IMR-90 (cell line): ENCODE data around the gene LRRC18. TPM values are rescaled to one million over a fixed set of nuclear protein-coding genes. Genes with fewer than 3 reads are reported as not detected.

Source experiments
- ATAC-seq: fragments of 200-7000 bp; cut with Tn5 transposase; 2 replicates; pipeline ENCODE4 v1.9.1; 2020; ENCODE audit warnings: low read depth, mild to moderate bottlenecking, moderate library complexity
- BruUV-seq: library from RNA; stranded (reverse); fragments of 400-500 nt; replicated peaks from 2 replicates; lab custom pipeline; 2021; lab: Mats Ljungman, UMichigan
- CTCF ChIA-PET: fragments of 300-600 bp; formaldehyde crosslinking; extraction: SDS; loops from one replicate; lab custom pipeline; 2021; ENCODE audit warnings: antibody characterized with exemption; lab: Yijun Ruan, JAX
- POLR2A ChIA-PET: fragments of 300-600 bp; sonication (Branson Sonifier 250); formaldehyde crosslinking; loops from one replicate; lab custom pipeline; 2022; ENCODE audit warnings: antibody characterized with exemption; ENCODE audit not compliant: unreplicated experiment; lab: Charles Lee
- DNase-seq: peaks from one replicate; pipeline ENCODE4 v3.0.0; 2013
- H2AFZ ChIP-seq: replicated peaks from 2 replicates; pipeline ENCODE3; 2013; ENCODE audit warnings: low read length, mild to moderate bottlenecking; ENCODE audit not compliant: poor library complexity
- H2AK5ac ChIP-seq: 2 replicates; pipeline ENCODE4 v1.6.1; 2013; ENCODE audit warnings: low read depth, low read length, inconsistent platforms
- H2AK9ac ChIP-seq: replicated peaks from 2 replicates; pipeline ENCODE3; 2013; ENCODE audit warnings: mild to moderate bottlenecking, low read depth, low read length, moderate library complexity; ENCODE audit not compliant: poor library complexity
- H2BK120ac ChIP-seq: 2 replicates; pipeline ENCODE4 v1.6.1; 2013; ENCODE audit warnings: low read depth, low read length, inconsistent platforms
- H2BK15ac ChIP-seq: 3 replicates; pipeline ENCODE4 v1.6.1; 2013; ENCODE audit warnings: low read depth, low read length, inconsistent platforms
- H2BK20ac ChIP-seq: 2 replicates; pipeline ENCODE4 v1.6.1; 2013; ENCODE audit warnings: low read depth, mild to moderate bottlenecking, inconsistent platforms, low read length, moderate library complexity
- H2BK5ac ChIP-seq: 2 replicates; pipeline ENCODE4 v1.6.1; 2013; ENCODE audit warnings: mild to moderate bottlenecking, low read depth, low read length, inconsistent platforms; ENCODE audit not compliant: poor library complexity, severe bottlenecking
- H3K14ac ChIP-seq: replicated peaks from 2 replicates; pipeline ENCODE4 v1.6.1; 2013; ENCODE audit warnings: low read depth, low read length, inconsistent platforms
- H3K18ac ChIP-seq: 2 replicates; pipeline ENCODE4 v1.6.1; 2013; ENCODE audit warnings: low read depth, low read length, control low read depth
- H3K23ac ChIP-seq: 2 replicates; pipeline ENCODE4 v1.6.1; 2013; ENCODE audit warnings: low read depth, low read length, inconsistent platforms
- H3K27ac ChIP-seq: 2 replicates; pipeline ENCODE4 v1.5.1; 2013; ENCODE audit warnings: mild to moderate bottlenecking, control low read depth, low read length; ENCODE audit not compliant: insufficient read depth
- H3K27me3 ChIP-seq: 2 replicates; pipeline ENCODE4 v1.6.1; 2013; ENCODE audit warnings: low read length; ENCODE audit not compliant: control insufficient read depth, insufficient read depth
- H3K36me3 ChIP-seq: 2 replicates; pipeline ENCODE4 v1.6.1; 2013; ENCODE audit warnings: low read length, mixed read lengths; ENCODE audit not compliant: control insufficient read depth, insufficient read depth
- H3K4ac ChIP-seq: 2 replicates; pipeline ENCODE4 v1.6.1; 2013; ENCODE audit warnings: low read depth, low read length, inconsistent platforms
- H3K4me1 ChIP-seq: 2 replicates; pipeline ENCODE4 v1.6.1; 2013; ENCODE audit warnings: low read length, mixed read lengths; ENCODE audit not compliant: control insufficient read depth, insufficient read depth
- H3K4me2 ChIP-seq: 2 replicates; pipeline ENCODE4 v1.6.1; 2013; ENCODE audit warnings: low read depth, mild to moderate bottlenecking, control low read depth, low read length, moderate library complexity
- H3K4me3 ChIP-seq: 2 replicates; pipeline ENCODE4 v1.5.1; 2013; ENCODE audit warnings: low read depth, mild to moderate bottlenecking, control low read depth, low read length, moderate library complexity; ENCODE audit not compliant: insufficient read depth
- H3K56ac ChIP-seq: 2 replicates; pipeline ENCODE4 v1.6.1; 2013; ENCODE audit warnings: low read length, inconsistent platforms; ENCODE audit not compliant: insufficient read depth; ENCODE audit errors: extremely low read depth
- H3K79me1 ChIP-seq, 2 experiments: 2 replicates each; pipeline ENCODE4 v1.6.1; 2013; ENCODE audit warnings: low read length in 2 of 2, inconsistent platforms in 1 of 2, low read depth in 1 of 2
- H3K9ac ChIP-seq: 2 replicates; pipeline ENCODE4 v1.6.1; 2013; ENCODE audit warnings: low read depth, low read length, control low read depth
- H3K9me1 ChIP-seq: 2 replicates; pipeline ENCODE4 v1.6.1; 2013; ENCODE audit warnings: low read length, inconsistent platforms; ENCODE audit not compliant: insufficient read depth
- H3K9me3 ChIP-seq: 2 replicates; pipeline ENCODE4 v1.6.1; 2013; ENCODE audit warnings: low read length; ENCODE audit not compliant: control insufficient read depth, insufficient read depth
- H4K20me1 ChIP-seq: 2 replicates; pipeline ENCODE4 v1.6.1; 2013; ENCODE audit warnings: low read length, inconsistent platforms; ENCODE audit not compliant: insufficient read depth
- H4K5ac ChIP-seq: 2 replicates; pipeline ENCODE4 v1.6.1; 2013; ENCODE audit warnings: mild to moderate bottlenecking, low read depth, low read length, control low read depth
- H4K8ac ChIP-seq, 2 experiments: 2 replicates each; pipeline ENCODE4 v1.6.1; 2013; ENCODE audit warnings: low read depth in 2 of 2, low read length in 2 of 2, control low read depth in 1 of 2, inconsistent platforms in 1 of 2
- H4K91ac ChIP-seq: 2 replicates; pipeline ENCODE4 v1.6.1; 2013; ENCODE audit warnings: low read depth, low read length, inconsistent platforms; ENCODE audit not compliant: insufficient read depth
- BHLHE40 ChIP-seq: fragments of 150-350 bp; IDR thresholded peaks from 2 replicates; pipeline ENCODE4 v1.6.1; 2016; ENCODE audit warnings: mild to moderate bottlenecking, low read depth, low read length
- CEBPB ChIP-seq: IDR thresholded peaks from 2 replicates; pipeline ENCODE4 v1.6.1; 2012; ENCODE audit warnings: low read depth, low read length, improper control_type of control experiment
- CHD1 ChIP-seq: IDR thresholded peaks from 2 replicates; pipeline ENCODE4 v1.6.1; 2012; ENCODE audit warnings: low read depth, low read length, improper control_type of control experiment
- FOS ChIP-seq: fragments of 150-350 bp; IDR thresholded peaks from 2 replicates; pipeline ENCODE4 v1.6.1; 2016; ENCODE audit warnings: low read depth, low read length
- MAFK ChIP-seq: IDR thresholded peaks from 2 replicates; pipeline ENCODE4 v1.6.1; 2012; ENCODE audit warnings: low read depth, low read length, improper control_type of control experiment
- MAZ ChIP-seq: IDR thresholded peaks from 2 replicates; pipeline ENCODE4 v1.6.1; 2012; ENCODE audit warnings: low read depth, mild to moderate bottlenecking, low read length, improper control_type of control experiment, moderate library complexity, borderline replicate concordance
- MXI1 ChIP-seq: IDR thresholded peaks from 2 replicates; pipeline ENCODE4 v1.6.1; 2012; ENCODE audit warnings: low read depth, mild to moderate bottlenecking, low read length, moderate library complexity, borderline replicate concordance
- NFE2L2 ChIP-seq: fragments of 150-350 bp; IDR thresholded peaks from 2 replicates; pipeline ENCODE4 v1.6.1; 2016; ENCODE audit warnings: low read depth, mild to moderate bottlenecking, low read length
- POLR2A ChIP-seq: IDR thresholded peaks from 2 replicates; pipeline ENCODE4 v1.6.1; 2012; ENCODE audit warnings: mild to moderate bottlenecking, low read depth, low read length
- RAD21 ChIP-seq: IDR thresholded peaks from 2 replicates; pipeline ENCODE4 v1.6.1; 2012; ENCODE audit warnings: low read length, improper control_type of control experiment
- RCOR1 ChIP-seq: IDR thresholded peaks from 2 replicates; pipeline ENCODE4 v1.6.1; 2012; ENCODE audit warnings: mild to moderate bottlenecking, low read length, improper control_type of control experiment; ENCODE audit not compliant: insufficient replicate concordance
- RFX5 ChIP-seq: IDR thresholded peaks from 2 replicates; pipeline ENCODE4 v1.8.0; 2012; ENCODE audit warnings: low read depth, mild to moderate bottlenecking, low read length, moderate library complexity
- SMC3 ChIP-seq: fragments of 150-350 bp; IDR thresholded peaks from 2 replicates; pipeline ENCODE4 v1.6.1; 2016; ENCODE audit warnings: low read depth, mild to moderate bottlenecking, antibody characterized with exemption, low read length, moderate library complexity
- WGBS, 2 experiments: methylation state at CpG; one replicate each; pipeline versions ENCODE4 v1.1.5 to v1.1.7; 2013; ENCODE audit warnings: missing lambda C conversion rate in 2 of 2; ENCODE audit not compliant: insufficient read length in 1 of 2; ENCODE audit errors: extremely low coverage in 2 of 2; 5-methylcytosine and 5-hydroxymethylcytosine counted together
- dilution Hi-C: fragments of 300-500 bp; cut with HindIII; formaldehyde crosslinking; loops from one replicate; pipeline ENCODE4 v1.14.3; 2018; ENCODE audit warnings: low sequenced_read_pairs; ENCODE audit not compliant: unreplicated experiment
- in situ Hi-C: fragments of 300-500 bp; cut with MboI; formaldehyde crosslinking; loops from 3 replicates; pipeline ENCODE4 v1.14.3; 2019; ENCODE audit warnings: low sequenced_read_pairs, inconsistent platforms, mixed read lengths
- intact Hi-C: fragments of 100-400 bp; cut with micrococcal nuclease; formaldehyde crosslinking; loops from 2 replicates; pipeline ENCODE4 v1.10.0; 2022
- polyA plus RNA-seq, 3 experiments: library from polyadenylated mRNA; depleted of rRNA; stranded (reverse); fragments of >200 nt; gene quantifications; 2 replicates each; pipeline ENCODE4 v1.2.3, GENCODE V29; 2012; ENCODE audit warnings: low replicate concordance in 1 of 3
- total RNA-seq: library from RNA; depleted of rRNA; stranded (reverse); fragments of >200 nt; gene quantifications from 2 replicates; pipeline ENCODE4 v1.2.3, GENCODE V29; 2012
- TF ChIP-seq, protein P1 (sequence below): fragments of 150-350 bp; IDR thresholded peaks from 2 replicates; pipeline ENCODE4 v1.6.1; 2017; ENCODE audit warnings: mild to moderate bottlenecking, antibody characterized with exemption, low read length, low read depth
- TF ChIP-seq, protein P2 (sequence below): conservative IDR thresholded peaks from 2 replicates; pipeline ENCODE4 v1.5.1; 2012; ENCODE audit warnings: mild to moderate bottlenecking, low read depth, low read length, improper control_type of control experiment
- TF ChIP-seq, protein P3 (sequence below): fragments of 150-350 bp; IDR thresholded peaks from 2 replicates; pipeline ENCODE4 v1.6.1; 2016; ENCODE audit warnings: low read depth, mild to moderate bottlenecking, low read length, moderate library complexity, borderline replicate concordance

LRRC18 gene
- total and polyA plus RNA-seq, 2 of the 4 experiments (the other 2 are of a cell fraction), result not detected

DNA sequence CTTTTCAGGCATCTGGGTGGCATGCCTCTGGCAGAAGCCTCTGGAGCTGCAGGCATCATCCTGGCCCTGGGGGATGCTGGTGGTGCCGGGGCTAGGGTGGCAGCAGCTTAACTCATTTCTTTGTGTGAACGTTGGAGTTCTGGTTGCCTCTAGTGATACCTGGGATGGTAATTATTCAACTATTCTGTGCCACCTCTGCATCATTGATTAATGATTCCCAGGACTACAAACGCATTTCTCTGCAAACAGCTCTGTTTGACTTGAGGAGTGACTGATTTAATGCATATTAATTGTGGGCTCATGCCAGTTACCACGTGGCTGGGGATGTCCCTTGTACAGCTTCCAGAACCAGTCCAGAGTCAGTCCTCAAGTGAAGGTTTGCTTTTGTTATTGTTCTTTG, 55.9 kb downstream of the LRRC18 start:
- intact Hi-C loops (no loop called here), dilution Hi-C loops (no loop called here), in situ Hi-C loops (no loop called here)
- Histone ChIP-seq H2BK5ac (no peak overlapping the region), H3K14ac (no peak overlapping the region), H2BK120ac (no peak overlapping the region), H2AK5ac (no peak overlapping the region), H3K23ac (no peak overlapping the region), H4K5ac (no peak overlapping the region), H3K9me1 (no peaks in the 10 kb centered on the region), H2AFZ (no peak overlapping the region), H3K4me2 (no peak overlapping the region), H3K4ac (no peak overlapping the region), H3K56ac (no peak overlapping the region), H3K27ac (no peak overlapping the region), H4K8ac (no peak overlapping the region), H4K20me1 (no peaks in the 10 kb centered on the region), H3K9ac (no peak overlapping the region), H3K18ac (no peak overlapping the region), H2BK15ac (no peak overlapping the region), H3K27me3 (peaks cover 6% of the 10 kb centered on the region), H3K4me3 (no peak overlapping the region), H4K91ac (no peak overlapping the region), H3K9me3 (no peaks in the 10 kb centered on the region), H3K36me3 (no peaks in the 10 kb centered on the region), H3K79me1 (no peaks in the 10 kb centered on the region), H2BK20ac (no peak overlapping the region), H3K4me1 (no peaks in the 10 kb centered on the region), H2AK9ac (no peak overlapping the region)
- CTCF ChIA-PET, result no interaction called here
- POLR2A ChIA-PET, result no interaction called here
- ATAC-seq, result no peak
- BruUV-seq, result no TSS peak
- no peak for TF ChIP-seq BHLHE40
- no peak for TF ChIP-seq RFX5
- no peak for TF ChIP-seq MXI1
- TF ChIP-seq FOS, result no peak
- TF ChIP-seq CEBPB, result no peak
- no peak for TF ChIP-seq CHD1
- TF ChIP-seq, protein P1, sequence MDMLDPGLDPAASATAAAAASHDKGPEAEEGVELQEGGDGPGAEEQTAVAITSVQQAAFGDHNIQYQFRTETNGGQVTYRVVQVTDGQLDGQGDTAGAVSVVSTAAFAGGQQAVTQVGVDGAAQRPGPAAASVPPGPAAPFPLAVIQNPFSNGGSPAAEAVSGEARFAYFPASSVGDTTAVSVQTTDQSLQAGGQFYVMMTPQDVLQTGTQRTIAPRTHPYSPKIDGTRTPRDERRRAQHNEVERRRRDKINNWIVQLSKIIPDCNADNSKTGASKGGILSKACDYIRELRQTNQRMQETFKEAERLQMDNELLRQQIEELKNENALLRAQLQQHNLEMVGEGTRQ, result no peak
- TF ChIP-seq RCOR1, result no peak
- no peak for TF ChIP-seq NFE2L2
- TF ChIP-seq POLR2A, result no peak
- TF ChIP-seq, protein P2, sequence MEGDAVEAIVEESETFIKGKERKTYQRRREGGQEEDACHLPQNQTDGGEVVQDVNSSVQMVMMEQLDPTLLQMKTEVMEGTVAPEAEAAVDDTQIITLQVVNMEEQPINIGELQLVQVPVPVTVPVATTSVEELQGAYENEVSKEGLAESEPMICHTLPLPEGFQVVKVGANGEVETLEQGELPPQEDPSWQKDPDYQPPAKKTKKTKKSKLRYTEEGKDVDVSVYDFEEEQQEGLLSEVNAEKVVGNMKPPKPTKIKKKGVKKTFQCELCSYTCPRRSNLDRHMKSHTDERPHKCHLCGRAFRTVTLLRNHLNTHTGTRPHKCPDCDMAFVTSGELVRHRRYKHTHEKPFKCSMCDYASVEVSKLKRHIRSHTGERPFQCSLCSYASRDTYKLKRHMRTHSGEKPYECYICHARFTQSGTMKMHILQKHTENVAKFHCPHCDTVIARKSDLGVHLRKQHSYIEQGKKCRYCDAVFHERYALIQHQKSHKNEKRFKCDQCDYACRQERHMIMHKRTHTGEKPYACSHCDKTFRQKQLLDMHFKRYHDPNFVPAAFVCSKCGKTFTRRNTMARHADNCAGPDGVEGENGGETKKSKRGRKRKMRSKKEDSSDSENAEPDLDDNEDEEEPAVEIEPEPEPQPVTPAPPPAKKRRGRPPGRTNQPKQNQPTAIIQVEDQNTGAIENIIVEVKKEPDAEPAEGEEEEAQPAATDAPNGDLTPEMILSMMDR, result no peak
- TF ChIP-seq MAZ, result no peak
- no peak for TF ChIP-seq MAFK
- no peak for TF ChIP-seq RAD21
- TF ChIP-seq, protein P3, sequence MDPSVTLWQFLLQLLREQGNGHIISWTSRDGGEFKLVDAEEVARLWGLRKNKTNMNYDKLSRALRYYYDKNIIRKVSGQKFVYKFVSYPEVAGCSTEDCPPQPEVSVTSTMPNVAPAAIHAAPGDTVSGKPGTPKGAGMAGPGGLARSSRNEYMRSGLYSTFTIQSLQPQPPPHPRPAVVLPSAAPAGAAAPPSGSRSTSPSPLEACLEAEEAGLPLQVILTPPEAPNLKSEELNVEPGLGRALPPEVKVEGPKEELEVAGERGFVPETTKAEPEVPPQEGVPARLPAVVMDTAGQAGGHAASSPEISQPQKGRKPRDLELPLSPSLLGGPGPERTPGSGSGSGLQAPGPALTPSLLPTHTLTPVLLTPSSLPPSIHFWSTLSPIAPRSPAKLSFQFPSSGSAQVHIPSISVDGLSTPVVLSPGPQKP, result no peak
- no peak for TF ChIP-seq SMC3
- no CpG with 5 or more reads among the region's 4 CpGs for WGBS, 2 experiments
- DNase-seq, result no peak
